GM03348 (cell line): ENCODE data around the gene ZBTB25.
A peak's percentile ranks its signal among the peaks of the same experiment; 100 is the strongest.

ENCODE experiments used
- DNase-seq: peaks from one replicate; pipeline ENCODE4 v3.0.0; 2012; ENCODE audit warnings: low spot score

ZBTB25 gene

DNA sequence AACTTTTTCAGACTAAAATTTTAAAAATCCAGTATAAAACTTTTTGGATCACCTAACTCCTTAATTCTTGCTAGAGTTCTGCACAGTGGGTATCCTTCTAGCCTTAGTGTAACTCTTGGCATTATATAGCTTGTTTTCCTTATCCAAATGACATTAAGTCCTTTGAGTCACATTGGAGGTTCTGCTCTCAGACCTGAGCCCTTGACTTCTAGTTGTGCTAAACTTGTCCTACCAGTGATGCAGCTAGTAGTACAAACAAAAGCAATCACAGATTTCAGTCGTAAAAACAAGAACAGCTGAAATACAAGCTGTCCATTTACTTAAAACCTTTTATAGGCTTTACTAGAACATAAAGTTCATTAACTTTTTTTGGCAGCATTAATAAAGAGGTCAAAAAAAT is 11.4 kb upstream of the ZBTB25 start:
- no peak for DNase-seq

DNA sequence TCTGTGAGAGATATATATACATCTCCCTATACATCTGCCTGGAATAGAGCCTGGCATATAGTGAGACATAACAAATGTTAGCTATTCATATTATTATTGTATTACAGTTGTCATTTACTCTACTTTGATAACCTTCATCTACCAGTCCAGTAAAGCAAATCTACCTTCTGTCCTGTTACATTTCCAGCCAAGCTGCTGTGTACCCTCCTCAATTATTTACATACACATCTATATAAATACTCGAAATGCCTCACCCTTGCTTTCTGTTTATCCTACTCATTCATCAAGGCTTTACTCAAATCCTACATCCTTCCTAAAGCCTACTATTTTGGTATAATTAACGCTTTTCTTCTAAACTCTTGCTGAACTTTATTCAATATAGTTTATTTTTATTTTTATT is 9.6 kb upstream of the ZBTB25 start:
- no peak for DNase-seq

GRCh38 chr14:64510825-64511671 is 7.4 kb upstream of the ZBTB25 start:
- peak; percentile 54 for DNase-seq

DNA sequence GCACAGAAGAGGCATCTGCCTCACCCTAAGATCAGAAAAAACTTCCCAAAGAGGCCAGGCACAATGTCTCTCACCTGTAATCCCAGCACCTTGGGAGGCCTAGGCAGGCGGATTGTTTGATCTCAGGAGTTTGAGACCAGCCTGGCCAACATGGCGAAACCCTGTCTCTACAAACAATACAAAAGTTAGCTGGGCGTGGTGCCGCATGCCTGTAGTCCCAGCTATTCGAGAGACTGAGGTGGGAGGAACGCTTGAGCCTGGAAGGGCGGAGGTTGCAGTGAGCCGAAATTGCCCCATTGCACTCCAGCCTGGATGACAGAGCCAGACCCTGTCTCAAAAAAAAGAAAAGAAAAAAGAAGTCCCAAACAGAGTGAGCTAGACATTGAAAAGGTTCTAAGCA is 5.4 kb upstream of the ZBTB25 start:
- no peak for DNase-seq

- no peak for DNase-seq
Observed at GRCh38 chr14:64508215-64508776, 4.7 kb upstream of the ZBTB25 start.

- peak; percentile 20 for DNase-seq
Observed at GRCh38 chr14:64507376-64508156, 3.9 kb upstream of the ZBTB25 start.

GRCh38 chr14:64506721-64507120 is 3.1 kb upstream of the ZBTB25 start:
- no peak for DNase-seq

GRCh38 chr14:64504897-64505794 is 1.5 kb upstream of the ZBTB25 start:
- peak; percentile 91 for DNase-seq

DNA sequence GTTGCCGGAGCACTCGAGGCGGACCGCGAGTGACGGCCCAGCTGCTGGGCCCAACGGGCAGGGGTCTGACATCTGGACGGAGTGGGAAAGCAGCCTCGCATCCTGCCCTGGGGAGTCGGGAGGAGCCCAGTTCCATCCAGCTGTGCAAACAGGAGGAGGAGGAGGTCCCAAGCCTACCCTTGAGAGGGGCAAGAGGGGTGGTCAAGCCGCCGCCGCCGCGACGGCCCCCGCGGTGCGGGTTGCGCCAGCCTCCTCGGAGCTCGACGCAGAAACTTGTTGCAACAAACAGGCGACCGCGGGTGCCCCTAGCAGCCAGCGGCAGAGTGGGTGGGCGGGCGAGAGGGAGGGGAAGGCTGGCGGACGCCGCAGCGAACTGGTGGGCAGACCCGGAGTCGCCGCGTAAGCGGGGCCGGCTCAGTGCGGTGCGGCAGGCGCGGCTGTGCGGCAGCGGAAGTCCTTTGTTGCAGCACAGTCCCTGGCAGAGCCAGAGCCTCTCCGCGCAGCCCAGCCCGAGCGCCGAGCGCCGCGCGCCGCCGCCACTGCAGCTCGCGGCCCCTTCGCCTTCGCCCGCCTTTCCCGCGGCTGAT is 765 bp upstream of the ZBTB25 start, which contains the start of gene ZBTB1:
TSS of gene ZBTB1 (plus strand) at position 461 of the 587 bp plus-strand sequence. CDS start 16,735 bp downstream, outside the sequence.
- DNase-seq = peak; percentile 89

GRCh38 chr14:64502887-64503433 is 678 bp downstream of the ZBTB25 start:
- no peak for DNase-seq

- no peak for DNase-seq
Observed at GRCh38 chr14:64502456-64502855, 1.2 kb downstream of the ZBTB25 start.

DNA sequence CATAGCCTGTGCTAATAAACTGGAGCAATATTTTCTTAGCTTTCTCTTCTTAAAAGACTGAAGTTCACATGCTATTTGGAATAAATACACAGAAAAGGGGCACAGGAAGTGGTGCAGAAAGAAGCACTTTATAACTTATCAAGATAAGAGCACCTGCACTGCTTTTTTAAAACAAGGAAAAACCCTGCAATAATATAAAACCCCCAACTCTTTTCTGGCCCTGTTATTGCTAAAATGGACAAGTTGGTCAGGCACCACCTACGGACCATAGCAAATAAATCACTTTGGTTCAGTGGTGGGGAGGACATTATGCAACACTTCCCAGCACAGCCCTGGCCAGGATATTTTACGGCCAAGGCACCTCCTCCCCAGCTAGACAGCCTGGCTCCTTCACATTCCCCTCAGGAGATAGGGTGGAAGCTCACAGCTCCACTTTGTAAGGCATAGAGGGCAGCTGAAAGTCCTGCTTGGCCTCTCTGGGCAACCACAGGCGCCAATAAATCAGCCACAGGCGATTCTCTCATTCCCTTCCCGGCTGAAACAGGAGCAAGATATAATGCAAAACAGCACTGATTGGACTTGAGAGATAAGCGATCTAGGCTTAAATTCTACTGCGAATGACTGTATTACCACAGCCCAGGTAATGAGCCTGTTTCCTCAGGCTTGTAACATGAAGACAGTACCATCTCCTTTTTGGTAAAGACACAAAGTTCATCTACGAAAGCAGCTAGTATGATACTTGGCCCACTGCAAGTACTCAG is 2.0 kb downstream of the ZBTB25 start:
- peak; percentile 81 for DNase-seq

- no peak for DNase-seq
Observed at GRCh38 chr14:64500088-64500487, 3.5 kb downstream of the ZBTB25 start.

GRCh38 chr14:64496764-64497163 is 6.9 kb downstream of the ZBTB25 start:
- DNase-seq = no peak

DNA sequence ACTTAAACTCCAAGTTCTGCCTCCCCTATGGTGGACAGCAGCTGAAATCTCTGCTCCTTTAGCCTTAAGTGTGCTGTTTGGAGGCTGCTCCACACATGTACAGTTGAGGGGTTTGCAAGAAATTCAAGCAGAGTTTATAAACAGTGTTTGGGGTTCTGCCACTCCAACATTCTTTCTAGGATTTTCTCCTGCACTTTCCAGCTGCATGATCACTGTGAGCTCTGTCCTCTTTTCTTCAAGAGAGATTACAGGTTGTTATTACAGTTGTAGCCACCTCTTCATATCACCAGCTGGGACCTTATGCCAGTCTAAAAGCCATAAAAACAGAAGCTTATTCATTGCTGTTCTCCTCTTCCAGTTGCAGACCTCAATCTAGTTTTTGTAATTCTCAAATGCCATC is 8.4 kb downstream of the ZBTB25 start:
- no peak for DNase-seq

DNA sequence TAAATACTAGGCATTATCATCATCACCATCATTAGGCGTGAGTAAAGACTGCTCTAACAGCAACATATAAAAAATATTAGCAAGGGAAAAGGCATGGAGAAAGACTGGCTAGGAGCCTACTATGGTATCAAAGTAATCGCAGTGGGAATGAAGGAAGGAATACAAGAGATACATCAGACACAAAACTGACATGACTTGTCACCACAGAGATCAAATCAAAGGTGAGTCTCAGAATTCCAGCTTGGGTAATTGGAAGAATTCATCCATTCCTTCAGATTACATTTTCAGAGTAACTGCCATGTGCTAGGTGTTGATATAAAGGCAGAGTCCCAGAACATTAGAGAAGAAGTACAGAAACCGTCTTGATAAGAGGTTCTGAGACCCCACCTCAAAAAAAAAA is 10.2 kb downstream of the ZBTB25 start:
- DNase-seq = no peak

DNA sequence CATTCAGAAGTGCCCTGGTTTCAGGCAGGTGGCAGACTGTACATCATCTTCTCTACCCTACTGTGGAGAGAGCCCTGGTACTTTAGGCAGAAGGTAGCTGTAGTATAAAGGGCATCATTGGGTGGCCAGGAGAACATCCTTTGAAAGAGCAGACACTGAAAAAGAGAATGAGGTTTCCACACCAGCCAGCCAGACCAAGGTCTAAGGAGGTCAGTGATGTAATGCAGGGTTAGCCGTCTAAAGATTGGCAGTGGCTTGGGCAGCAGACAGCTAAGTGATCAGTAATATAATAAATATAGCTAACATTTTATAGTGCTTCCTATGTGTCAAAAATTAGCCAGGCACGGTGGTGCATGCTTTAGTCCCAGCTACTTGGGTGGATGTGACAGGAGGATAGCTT is 12.0 kb downstream of the ZBTB25 start:
- no peak for DNase-seq

DNA sequence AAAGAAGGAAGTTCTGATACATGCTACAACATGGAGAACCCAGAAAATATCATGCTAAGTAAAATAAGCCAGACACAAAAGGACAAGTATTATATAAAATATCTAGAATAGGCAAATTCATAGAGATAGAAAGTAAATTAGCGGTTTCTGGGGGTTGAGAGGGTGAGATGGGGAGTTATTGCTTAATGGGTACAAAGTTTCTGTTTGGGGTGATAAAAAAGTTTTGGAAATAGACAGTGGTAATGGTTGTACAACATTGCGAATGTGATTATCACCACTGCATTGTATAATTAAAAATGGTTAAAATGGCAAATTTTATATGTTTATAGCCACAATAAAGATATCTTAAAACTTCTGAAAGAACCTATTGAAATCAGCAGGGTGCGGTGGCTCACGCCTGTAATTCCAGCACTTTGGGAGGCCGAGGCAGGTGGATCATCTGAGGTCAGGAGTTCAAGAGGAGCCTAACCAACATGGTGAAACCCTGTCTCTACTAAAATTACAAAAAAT is 15.0 kb downstream of the ZBTB25 start:
- DNase-seq = no peak

DNA sequence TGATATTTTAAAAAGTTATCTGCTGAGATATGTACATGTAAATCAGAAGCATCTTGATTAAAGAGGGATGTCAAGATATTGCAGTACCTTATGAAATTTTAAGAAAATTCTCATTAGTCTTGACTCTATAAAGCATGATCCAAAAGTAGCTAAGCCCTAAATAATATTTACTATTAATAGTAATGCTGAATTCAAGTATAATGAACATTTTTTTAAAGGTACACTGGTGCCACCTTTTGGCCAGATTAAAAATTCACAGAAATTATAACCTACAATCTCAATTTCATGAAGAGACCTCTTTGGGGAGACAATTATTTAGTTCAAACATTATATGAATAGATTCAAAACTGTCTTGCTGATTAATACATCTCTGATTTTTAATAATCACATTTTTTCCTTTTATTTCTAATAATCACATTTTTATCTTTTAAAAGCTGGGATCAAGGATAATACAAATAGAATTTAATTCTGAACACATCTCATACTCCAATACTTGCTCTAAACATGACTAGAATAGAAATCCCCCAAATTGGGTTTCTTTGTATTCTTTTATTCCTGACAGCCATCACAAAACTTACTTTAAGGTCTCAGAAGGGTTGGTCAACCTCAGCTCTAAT is 24.9 kb downstream of the ZBTB25 start:
- peak; percentile 36 for DNase-seq

GRCh38 chr14:64476438-64476837 is 27.2 kb downstream of the ZBTB25 start:
- no peak for DNase-seq
